Measurements from ENCODE around the gene CAPZA2.

The CAPZA2 gene

DNA sequence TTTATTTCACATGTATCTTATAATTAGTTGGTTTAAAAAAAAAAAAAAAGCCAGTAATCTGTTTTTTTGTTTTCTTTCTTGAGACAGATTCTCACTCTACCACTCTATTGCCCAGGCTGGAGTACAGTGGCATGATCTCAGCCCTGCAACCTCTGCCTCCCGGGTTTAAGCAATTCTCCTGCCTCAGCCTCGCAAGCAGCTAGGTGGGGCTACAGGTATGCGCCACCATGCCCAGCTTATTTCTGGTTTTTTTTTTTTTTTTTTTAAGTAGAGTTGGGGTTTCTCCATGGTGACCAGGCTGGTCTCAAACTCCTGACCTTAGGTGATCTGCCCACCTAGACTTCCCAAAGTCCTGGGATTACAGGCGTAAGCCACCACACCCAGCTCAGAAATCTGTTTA lies 34.1 kb upstream of the CAPZA2 start:
- TF ChIP-seq, protein P1, sequence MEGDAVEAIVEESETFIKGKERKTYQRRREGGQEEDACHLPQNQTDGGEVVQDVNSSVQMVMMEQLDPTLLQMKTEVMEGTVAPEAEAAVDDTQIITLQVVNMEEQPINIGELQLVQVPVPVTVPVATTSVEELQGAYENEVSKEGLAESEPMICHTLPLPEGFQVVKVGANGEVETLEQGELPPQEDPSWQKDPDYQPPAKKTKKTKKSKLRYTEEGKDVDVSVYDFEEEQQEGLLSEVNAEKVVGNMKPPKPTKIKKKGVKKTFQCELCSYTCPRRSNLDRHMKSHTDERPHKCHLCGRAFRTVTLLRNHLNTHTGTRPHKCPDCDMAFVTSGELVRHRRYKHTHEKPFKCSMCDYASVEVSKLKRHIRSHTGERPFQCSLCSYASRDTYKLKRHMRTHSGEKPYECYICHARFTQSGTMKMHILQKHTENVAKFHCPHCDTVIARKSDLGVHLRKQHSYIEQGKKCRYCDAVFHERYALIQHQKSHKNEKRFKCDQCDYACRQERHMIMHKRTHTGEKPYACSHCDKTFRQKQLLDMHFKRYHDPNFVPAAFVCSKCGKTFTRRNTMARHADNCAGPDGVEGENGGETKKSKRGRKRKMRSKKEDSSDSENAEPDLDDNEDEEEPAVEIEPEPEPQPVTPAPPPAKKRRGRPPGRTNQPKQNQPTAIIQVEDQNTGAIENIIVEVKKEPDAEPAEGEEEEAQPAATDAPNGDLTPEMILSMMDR (IDR thresholded peaks at IDR 0.05; ENCODE audit: borderline replicate concordance, control extremely low read depth, extremely low read depth, insufficient read depth, missing control alignments) = no peak
- DNase-seq (ENCODE audit: low spot score) = no peak
- in situ Hi-C loops (cut with MboI; ENCODE audit: low sequenced_read_pairs, unreplicated experiment) = no loop called here

DNA sequence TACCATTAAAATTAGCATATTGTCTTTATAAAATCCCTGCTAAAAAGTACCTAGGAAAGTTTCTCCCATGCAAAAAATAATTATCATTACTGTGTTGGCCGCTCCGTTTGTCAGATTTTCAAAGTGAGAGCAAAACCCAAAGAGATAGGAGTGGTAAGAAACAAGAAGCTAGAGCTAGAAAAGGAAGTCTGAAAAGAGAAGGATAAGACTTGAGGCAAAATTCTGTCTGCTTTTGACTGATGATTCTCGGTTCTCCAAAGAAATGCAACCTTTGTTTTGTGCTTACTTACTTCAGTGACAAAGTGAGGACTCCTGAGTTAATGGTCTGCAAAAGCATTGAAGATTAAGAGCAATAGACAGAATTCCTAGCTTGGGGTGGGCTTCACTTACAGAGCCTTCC lies 33.3 kb upstream of the CAPZA2 start:
- no peak for DNase-seq (ENCODE audit: low spot score)
- TF ChIP-seq, protein P1 (IDR thresholded peaks at IDR 0.05; ENCODE audit: borderline replicate concordance, control extremely low read depth, extremely low read depth, insufficient read depth, missing control alignments) = no peak
- in situ Hi-C loops (cut with MboI; ENCODE audit: low sequenced_read_pairs, unreplicated experiment) = no loop called here

DNA sequence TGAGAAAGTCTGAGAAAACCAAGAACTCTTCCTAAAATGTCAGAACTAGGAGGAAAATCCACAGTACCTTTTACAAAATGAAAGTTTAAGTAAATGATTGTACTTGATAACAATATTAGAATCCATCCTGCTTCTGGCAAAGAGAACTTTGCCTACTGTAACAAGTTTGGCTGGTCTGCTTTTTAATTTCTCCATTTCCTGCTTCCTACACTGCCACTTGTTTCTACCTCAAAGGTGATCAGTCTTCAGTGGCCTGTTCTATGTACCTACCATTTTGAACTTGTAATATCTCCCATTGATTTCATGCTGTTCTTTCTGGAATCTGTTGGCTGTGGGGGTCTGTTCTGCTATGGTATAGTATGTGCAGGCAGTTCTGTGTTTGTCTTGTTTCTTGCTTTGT lies 32.9 kb upstream of the CAPZA2 start:
- in situ Hi-C loops (cut with MboI; ENCODE audit: low sequenced_read_pairs, unreplicated experiment) = no loop called here
- no peak for DNase-seq (ENCODE audit: low spot score)
- TF ChIP-seq, protein P1 (IDR thresholded peaks at IDR 0.05; ENCODE audit: borderline replicate concordance, control extremely low read depth, extremely low read depth, insufficient read depth, missing control alignments) = no peak

DNA sequence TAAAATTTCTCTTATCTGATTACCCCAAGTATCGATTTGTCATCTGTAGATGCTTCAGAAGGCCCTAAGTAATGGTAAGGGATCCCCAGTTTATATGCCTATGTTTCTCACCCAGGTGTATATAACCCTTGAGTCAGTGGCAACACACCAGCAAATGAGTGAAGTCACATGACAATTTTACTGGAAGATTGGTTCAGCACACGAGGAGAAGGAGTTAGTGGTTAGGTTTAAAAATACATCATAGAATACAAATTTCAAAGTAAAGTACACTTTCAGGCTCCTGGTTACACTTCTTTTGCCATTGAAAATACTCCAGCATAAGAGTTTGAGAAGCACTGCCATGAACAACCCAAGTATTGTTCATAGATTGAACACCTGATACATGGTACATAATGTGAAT lies 29.7 kb upstream of the CAPZA2 start:
- no peak for DNase-seq (ENCODE audit: low spot score)
- TF ChIP-seq, protein P1 (IDR thresholded peaks at IDR 0.05; ENCODE audit: borderline replicate concordance, control extremely low read depth, extremely low read depth, insufficient read depth, missing control alignments) = no peak
- in situ Hi-C loops (cut with MboI; ENCODE audit: low sequenced_read_pairs, unreplicated experiment) = no loop called here

DNA sequence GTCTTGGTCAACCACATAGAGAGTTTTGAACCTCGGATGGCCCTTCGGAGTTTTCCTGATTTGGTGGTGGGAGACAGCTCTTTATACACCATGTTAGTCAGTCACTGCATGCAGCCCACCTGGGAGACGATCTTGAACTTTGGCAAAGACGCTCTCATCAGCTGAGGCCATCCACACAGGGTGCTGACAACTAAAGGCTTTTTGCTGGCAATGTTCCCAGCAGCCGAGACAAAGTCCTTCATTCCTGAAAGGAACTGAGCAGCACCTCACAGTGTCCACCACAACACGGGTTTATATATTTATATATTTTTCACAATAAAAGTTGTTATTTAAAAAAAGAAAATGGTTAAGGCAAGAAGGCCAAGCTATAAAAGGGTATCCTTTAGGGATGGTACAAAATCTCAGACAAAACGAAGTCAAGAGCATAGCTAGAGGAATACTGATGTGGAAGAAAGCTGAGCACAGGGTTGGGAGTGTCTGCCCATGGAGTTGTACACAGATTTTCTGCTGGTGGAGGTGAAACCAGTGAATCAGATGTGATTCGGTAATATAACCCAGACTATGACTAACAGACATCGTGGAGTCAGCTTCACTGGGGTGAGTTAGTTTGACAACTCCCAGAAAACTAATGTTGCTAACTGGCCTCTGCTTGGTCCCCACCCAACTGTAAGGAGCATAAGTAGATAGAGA lies 27.4 kb upstream of the CAPZA2 start:
- TF ChIP-seq, protein P1 (IDR thresholded peaks at IDR 0.05; ENCODE audit: borderline replicate concordance, control extremely low read depth, extremely low read depth, insufficient read depth, missing control alignments) = no peak
- DNase-seq (ENCODE audit: low spot score) = no peak
- in situ Hi-C loops (cut with MboI; ENCODE audit: low sequenced_read_pairs, unreplicated experiment) = no loop called here

DNA sequence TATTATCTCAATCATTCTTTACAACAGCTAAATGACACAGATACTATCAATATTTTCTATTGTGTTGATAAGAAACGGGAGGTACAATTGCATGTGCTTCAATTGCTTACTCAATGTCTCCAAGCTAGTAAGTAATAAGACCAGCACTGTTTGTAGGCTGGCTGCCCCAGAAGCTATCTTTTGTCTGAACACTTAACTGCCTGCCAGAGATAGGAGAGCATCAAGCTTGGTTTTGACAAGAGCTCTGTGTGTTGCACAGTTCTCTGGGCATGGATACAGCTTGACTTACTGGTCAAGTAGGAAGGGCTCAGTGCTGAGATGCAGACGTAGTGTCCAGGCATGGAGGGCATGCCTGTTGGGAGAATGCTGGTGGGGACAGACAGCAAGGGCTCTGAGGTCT lies 26.3 kb upstream of the CAPZA2 start:
- TF ChIP-seq, protein P1 (IDR thresholded peaks at IDR 0.05; ENCODE audit: borderline replicate concordance, control extremely low read depth, extremely low read depth, insufficient read depth, missing control alignments) = no peak
- in situ Hi-C loops (cut with MboI; ENCODE audit: low sequenced_read_pairs, unreplicated experiment) = no loop called here
- no peak for DNase-seq (ENCODE audit: low spot score)
